KMS-11 (cell line): Measurements from ENCODE around the gene ACADSB.

Experiments
- H2AFZ ChIP-seq: fragments of 200-600 bp; sonication (generic); 2 replicates; pipeline ENCODE4 v1.6.1; 2016; ENCODE audit warnings: antibody characterized with exemption, mixed run types, low read depth
- H3K27ac ChIP-seq: fragments of 200-600 bp; sonication (generic); 2 replicates; pipeline ENCODE4 v1.6.1; 2016; ENCODE audit warnings: mild to moderate bottlenecking, mixed run types
- H3K27me3 ChIP-seq: fragments of 200-600 bp; sonication (generic); 2 replicates; pipeline ENCODE4 v1.6.1; 2017; ENCODE audit warnings: mild to moderate bottlenecking, low read depth, mixed run types, moderate library complexity; ENCODE audit not compliant: insufficient read depth
- H3K36me3 ChIP-seq: fragments of 200-600 bp; sonication (generic); 2 replicates; pipeline ENCODE4 v1.6.1; 2017; ENCODE audit warnings: mild to moderate bottlenecking, mixed run types; ENCODE audit not compliant: insufficient read depth
- H3K4me1 ChIP-seq: fragments of 200-600 bp; sonication (generic); 2 replicates; pipeline ENCODE4 v1.6.1; 2016; ENCODE audit warnings: mild to moderate bottlenecking, low read depth, mixed run types; ENCODE audit not compliant: poor library complexity, severe bottlenecking
- H3K4me2 ChIP-seq: fragments of 200-600 bp; sonication (generic); 2 replicates; pipeline ENCODE4 v1.7.0; 2016; ENCODE audit warnings: mild to moderate bottlenecking, mixed run types
- H3K4me3 ChIP-seq: fragments of 200-600 bp; sonication (generic); IDR thresholded peaks from 2 replicates; pipeline ENCODE4 v1.6.1; 2017; ENCODE audit warnings: low read depth, low read length, mixed read lengths; ENCODE audit not compliant: insufficient read depth
- H3K79me2 ChIP-seq: fragments of 200-600 bp; sonication (generic); 2 replicates; pipeline ENCODE4 v1.6.1; 2016; ENCODE audit warnings: low read depth, mixed run types; ENCODE audit not compliant: insufficient read depth
- H3K9ac ChIP-seq: fragments of 200-600 bp; sonication (generic); 2 replicates; pipeline ENCODE4 v1.6.1; 2016; ENCODE audit warnings: mild to moderate bottlenecking, mixed run types
- H4K20me1 ChIP-seq: fragments of 200-600 bp; sonication (generic); 2 replicates; pipeline ENCODE4 v1.6.1; 2016; ENCODE audit warnings: mild to moderate bottlenecking, mixed run types; ENCODE audit not compliant: insufficient read depth
- TF ChIP-seq, protein P1 (sequence below): fragments of 200-600 bp; sonication (generic); conservative IDR thresholded peaks from 2 replicates; pipeline ENCODE4 v1.6.1; 2017; ENCODE audit warnings: low read depth, mild to moderate bottlenecking, antibody characterized with exemption, low read length, moderate library complexity, mixed read lengths

The ACADSB gene

DNA sequence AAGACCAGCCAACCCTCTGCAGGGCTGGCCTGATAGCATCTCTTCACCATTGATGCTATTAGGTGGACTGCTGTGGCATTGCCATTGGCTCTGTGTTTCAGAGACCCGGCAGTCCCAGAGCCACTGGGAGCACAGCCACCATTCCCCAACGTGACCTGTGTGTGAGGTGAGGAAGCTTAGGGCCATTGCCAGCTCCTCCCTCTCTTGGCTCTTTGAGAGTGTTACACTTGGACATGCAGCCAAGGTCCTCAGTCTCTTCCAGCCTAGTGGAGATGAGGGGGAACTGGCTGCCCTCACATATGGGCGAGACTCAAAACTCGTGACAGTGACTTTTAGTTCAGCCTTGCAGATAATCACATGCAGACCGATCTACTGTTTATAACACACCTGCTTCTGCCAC is 87.6 kb downstream of the ACADSB start:
- H3K27ac ChIP-seq = no peak overlapping the region
- H4K20me1 ChIP-seq = no peaks in the 10 kb centered on the region
- no peak overlapping the region for H3K4me3 ChIP-seq
- no peak overlapping the region for H2AFZ ChIP-seq
- TF ChIP-seq, protein P1, sequence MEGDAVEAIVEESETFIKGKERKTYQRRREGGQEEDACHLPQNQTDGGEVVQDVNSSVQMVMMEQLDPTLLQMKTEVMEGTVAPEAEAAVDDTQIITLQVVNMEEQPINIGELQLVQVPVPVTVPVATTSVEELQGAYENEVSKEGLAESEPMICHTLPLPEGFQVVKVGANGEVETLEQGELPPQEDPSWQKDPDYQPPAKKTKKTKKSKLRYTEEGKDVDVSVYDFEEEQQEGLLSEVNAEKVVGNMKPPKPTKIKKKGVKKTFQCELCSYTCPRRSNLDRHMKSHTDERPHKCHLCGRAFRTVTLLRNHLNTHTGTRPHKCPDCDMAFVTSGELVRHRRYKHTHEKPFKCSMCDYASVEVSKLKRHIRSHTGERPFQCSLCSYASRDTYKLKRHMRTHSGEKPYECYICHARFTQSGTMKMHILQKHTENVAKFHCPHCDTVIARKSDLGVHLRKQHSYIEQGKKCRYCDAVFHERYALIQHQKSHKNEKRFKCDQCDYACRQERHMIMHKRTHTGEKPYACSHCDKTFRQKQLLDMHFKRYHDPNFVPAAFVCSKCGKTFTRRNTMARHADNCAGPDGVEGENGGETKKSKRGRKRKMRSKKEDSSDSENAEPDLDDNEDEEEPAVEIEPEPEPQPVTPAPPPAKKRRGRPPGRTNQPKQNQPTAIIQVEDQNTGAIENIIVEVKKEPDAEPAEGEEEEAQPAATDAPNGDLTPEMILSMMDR = no peak
- no peaks in the 10 kb centered on the region for H3K27me3 ChIP-seq
- H3K4me2 ChIP-seq = no peak overlapping the region
- H3K36me3 ChIP-seq = no peaks in the 10 kb centered on the region
- H3K9ac ChIP-seq = no peak overlapping the region
- H3K4me1 ChIP-seq = no peaks in the 10 kb centered on the region
- no peaks in the 10 kb centered on the region for H3K79me2 ChIP-seq

- H4K20me1 ChIP-seq = no peaks in the 10 kb centered on the region
- TF ChIP-seq, protein P1 = no peak
- no peak overlapping the region for H3K4me3 ChIP-seq
- H3K9ac ChIP-seq = no peak overlapping the region
- no peaks in the 10 kb centered on the region for H3K4me1 ChIP-seq
- H3K27ac ChIP-seq = no peak overlapping the region
- no peak overlapping the region for H3K4me2 ChIP-seq
- H3K27me3 ChIP-seq = no peaks in the 10 kb centered on the region
- no peak overlapping the region for H2AFZ ChIP-seq
- no peaks in the 10 kb centered on the region for H3K79me2 ChIP-seq
- H3K36me3 ChIP-seq = no peaks in the 10 kb centered on the region
These were observed 88.2 kb downstream of the ACADSB start for GRCh38 chr10:123097039-123097438.

DNA sequence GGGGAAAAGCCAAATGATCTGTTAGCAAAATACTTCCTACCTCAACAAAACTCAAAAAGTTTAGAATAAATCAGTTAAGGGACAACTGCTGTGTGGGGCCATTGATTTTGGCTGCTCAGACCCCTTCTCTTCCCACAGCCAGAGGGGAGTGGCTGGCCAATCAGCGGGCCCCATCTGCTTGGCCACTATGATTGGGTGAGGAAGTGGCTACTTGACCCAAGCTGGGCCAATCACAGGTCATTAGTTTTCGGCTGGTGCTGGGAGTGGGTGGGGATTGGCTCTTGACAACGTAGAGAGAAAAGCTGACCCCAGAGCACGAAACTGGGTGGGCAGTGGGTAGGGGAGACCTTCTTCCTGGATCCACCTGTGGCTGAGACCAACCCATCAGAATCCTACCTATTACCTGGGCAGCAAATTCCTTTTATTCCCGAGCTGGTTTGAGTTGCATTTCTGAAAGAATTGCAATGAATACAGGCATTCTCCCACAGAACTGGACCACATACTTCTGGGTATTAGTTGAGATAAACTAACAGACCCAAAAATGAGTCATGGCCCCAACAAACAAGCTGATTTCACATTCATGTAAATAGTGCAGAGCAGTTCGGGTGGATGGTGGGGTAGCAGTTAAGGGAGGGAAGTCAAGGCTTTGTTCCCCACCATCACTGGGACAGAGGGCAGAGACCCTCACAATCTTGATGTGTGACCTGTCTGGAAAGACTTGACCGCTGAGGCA is 91.4 kb downstream of the ACADSB start:
- no peak overlapping the region for H3K4me3 ChIP-seq
- H3K27me3 ChIP-seq = no peaks in the 10 kb centered on the region
- H3K27ac ChIP-seq = no peak overlapping the region
- no peaks in the 10 kb centered on the region for H3K36me3 ChIP-seq
- no peak overlapping the region for H3K4me2 ChIP-seq
- no peaks in the 10 kb centered on the region for H4K20me1 ChIP-seq
- TF ChIP-seq, protein P1 = no peak
- no peaks in the 10 kb centered on the region for H3K4me1 ChIP-seq
- H3K9ac ChIP-seq = no peak overlapping the region
- no peaks in the 10 kb centered on the region for H3K79me2 ChIP-seq
- no peak overlapping the region for H2AFZ ChIP-seq

DNA sequence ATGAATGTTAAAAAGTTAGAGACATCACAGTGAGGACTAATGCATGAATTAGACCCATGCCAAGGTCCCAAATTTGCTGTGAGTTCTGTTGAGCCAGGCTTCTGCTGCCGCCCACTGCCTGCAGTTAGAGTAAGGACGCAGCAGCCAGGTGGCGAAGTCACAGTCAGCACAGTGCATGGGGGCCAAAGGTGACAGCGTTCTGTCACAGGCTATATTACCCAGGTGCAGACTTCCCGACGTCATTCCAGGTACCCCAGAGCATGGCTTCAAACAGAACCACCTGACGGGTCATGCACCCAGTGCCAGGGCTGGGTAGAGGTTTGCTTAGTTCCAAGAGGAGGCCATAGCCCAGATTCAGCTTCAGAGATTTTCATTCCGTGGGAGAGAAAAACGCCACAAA is 93.1 kb downstream of the ACADSB start:
- Histone ChIP-seq H3K79me2 (no peaks in the 10 kb centered on the region), H3K27ac (no peak overlapping the region), H3K9ac (no peak overlapping the region), H4K20me1 (no peaks in the 10 kb centered on the region), H3K36me3 (no peaks in the 10 kb centered on the region), H2AFZ (no peak overlapping the region), H3K4me1 (no peaks in the 10 kb centered on the region), H3K4me2 (no peak overlapping the region), H3K27me3 (no peaks in the 10 kb centered on the region), H3K4me3 (no peak overlapping the region)
- TF ChIP-seq, protein P1 = no peak
